ENCODE measurements around the gene GNG12. TPM values are rescaled to one million over a fixed set of nuclear protein-coding genes. Genes with fewer than 3 reads are reported as not detected.

GNG12 gene
- total and polyA plus RNA-seq, 8 donors = 51.2 to 71.9 (median 57.1) TPM

- H3K27me3 ChIP-seq = no peaks in the 10 kb centered on the region
- DNase-seq (no peak), ATAC-seq (no peak)
- no peak overlapping the region for H3K4me3 ChIP-seq
- no peak for TF ChIP-seq CTCF (IDR thresholded peaks at IDR 0.05)
- no peaks in the 10 kb centered on the region for H3K36me3 ChIP-seq
- no peaks in the 10 kb centered on the region for H3K4me1 ChIP-seq
- no peaks in the 10 kb centered on the region for H3K9me3 ChIP-seq
- intact Hi-C loops (cut with DNase I) = no loop called here
- H3K27ac ChIP-seq = no peak overlapping the region
These were observed 28.7 kb upstream of the GNG12 start for GRCh38 chr1:67861856-67862516.

GRCh38 chr1:67860776-67861175 is 27.5 kb upstream of the GNG12 start:
- no peak for TF ChIP-seq CTCF (IDR thresholded peaks at IDR 0.05)
- no peak for DNase-seq

GRCh38 chr1:67856921-67857320 is 23.7 kb upstream of the GNG12 start:
- H3K9me3 ChIP-seq = no peaks in the 10 kb centered on the region
- H3K4me1 ChIP-seq = no peaks in the 10 kb centered on the region
- TF ChIP-seq CTCF (IDR thresholded peaks at IDR 0.05) = no peak
- no peak overlapping the region for H3K4me3 ChIP-seq
- no peak for DNase-seq
- ATAC-seq = no peak
- no peaks in the 10 kb centered on the region for H3K27me3 ChIP-seq
- H3K27ac ChIP-seq = no peak overlapping the region
- intact Hi-C loops (cut with DNase I) = loop anchor here in 1 of 2 donors (10.0 kb wide), 1 partner anchor 258 kb away; no protein-coding TSS in a partner anchor
- H3K36me3 ChIP-seq = no peaks in the 10 kb centered on the region

More at GRCh38 chr1:67860776-67861175, 27.5 kb upstream of the GNG12 start:
- no peak for ATAC-seq
- H3K4me3 ChIP-seq = no peak overlapping the region
- no peaks in the 10 kb centered on the region for H3K27me3 ChIP-seq
- no peaks in the 10 kb centered on the region for H3K4me1 ChIP-seq
- H3K9me3 ChIP-seq = no peaks in the 10 kb centered on the region
- no peaks in the 10 kb centered on the region for H3K36me3 ChIP-seq
- intact Hi-C loops (cut with DNase I) = no loop called here
- no peak overlapping the region for H3K27ac ChIP-seq

DNA sequence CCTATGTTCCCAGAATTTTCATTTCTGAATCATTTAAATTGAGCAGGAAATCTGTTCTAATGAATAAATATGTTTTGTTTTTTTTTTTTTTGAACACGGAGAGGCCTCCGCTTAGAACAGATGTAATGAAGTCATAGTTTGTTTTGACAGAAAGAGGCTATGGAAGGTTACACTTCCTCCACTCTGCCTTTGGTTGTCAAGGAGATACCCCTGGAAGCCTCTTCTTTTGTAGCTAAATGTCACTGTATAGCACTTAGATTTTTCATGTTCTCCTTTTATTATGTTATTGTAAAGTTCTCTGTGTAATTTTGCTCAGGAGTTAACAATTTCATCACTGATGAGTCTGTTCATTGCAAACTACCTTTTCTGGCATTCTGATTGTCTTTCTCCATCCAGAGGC is 22.7 kb upstream of the GNG12 start:
- no peak for TF ChIP-seq CTCF (IDR thresholded peaks at IDR 0.05)
- Histone ChIP-seq H3K9me3 (no peaks in the 10 kb centered on the region), H3K27me3 (no peaks in the 10 kb centered on the region), H3K4me3 (no peak overlapping the region), H3K27ac (no peak overlapping the region), H3K4me1 (peaks cover 0 to 1% of the 10 kb centered on the region in 2 donors), H3K36me3 (no peaks in the 10 kb centered on the region)
- DNase-seq (no peak), ATAC-seq (no peak)
- intact Hi-C loops (cut with DNase I) = loop anchor here in 1 of 2 donors (10.0 kb wide), 1 partner anchor 259 kb away; no protein-coding TSS in a partner anchor

DNA sequence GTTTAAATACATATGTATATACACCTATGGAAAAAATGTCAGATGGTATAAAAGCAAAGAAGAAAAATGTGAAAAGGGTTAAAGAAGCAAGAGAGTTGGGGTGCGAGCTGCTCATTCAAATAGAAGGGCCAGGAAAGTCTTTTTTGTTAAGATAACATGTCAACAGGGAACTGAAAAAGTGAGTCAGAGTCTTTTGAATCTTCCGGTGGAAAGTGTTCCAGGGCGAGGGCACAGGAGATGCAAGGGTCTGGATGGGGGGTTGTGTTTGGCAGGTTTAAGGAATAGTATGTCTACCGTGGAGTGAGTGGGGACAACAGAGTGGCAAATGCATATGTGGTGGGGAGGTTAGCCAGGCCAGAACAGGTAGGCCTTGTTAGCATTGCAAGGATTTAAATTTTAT is 22.2 kb upstream of the GNG12 start:
- intact Hi-C loops (cut with DNase I) = loop anchor here in 1 of 2 donors (10.0 kb wide), 1 partner anchor 259 kb away; no protein-coding TSS in a partner anchor
- ATAC-seq (no peak), DNase-seq (no peak)
- Histone ChIP-seq H3K36me3 (no peaks in the 10 kb centered on the region), H3K4me1 (peaks cover 0 to 6% of the 10 kb centered on the region in 2 donors), H3K9me3 (no peaks in the 10 kb centered on the region), H3K27me3 (no peaks in the 10 kb centered on the region), H3K27ac (no peak overlapping the region), H3K4me3 (no peak overlapping the region)
- no peak for TF ChIP-seq CTCF (IDR thresholded peaks at IDR 0.05)

Measured in left lung (tissue), 10 donors.